ENCODE data around the gene SCN3A. TPM values are rescaled to one million over a fixed set of nuclear protein-coding genes. Genes with fewer than 3 reads are reported as not detected.

The SCN3A gene
- polyA plus RNA-seq, 3 donors = 0.28 to 0.83 (median 0.34) TPM

GRCh38 chr2:165120740-165121467, 82.9 kb downstream of the SCN3A start:
- DNase-seq (ENCODE audit: extremely low read depth in 1 of 11, low read depth in 9 of 11, low spot score in 4 of 11) = no peak

- no peak for DNase-seq (ENCODE audit: extremely low read depth in 1 of 11, low read depth in 9 of 11, low spot score in 4 of 11)
These were observed 88.6 kb downstream of the SCN3A start for GRCh38 chr2:165115258-165115657.

- DNase-seq (ENCODE audit: extremely low read depth in 1 of 11, low read depth in 9 of 11, low spot score in 4 of 11) = no peak
These were observed 89.4 kb downstream of the SCN3A start for GRCh38 chr2:165114346-165114939.

- no peak for DNase-seq (ENCODE audit: extremely low read depth in 1 of 11, low read depth in 9 of 11, low spot score in 4 of 11)
These were observed 90.4 kb downstream of the SCN3A start for GRCh38 chr2:165113414-165113813.

- no peak for DNase-seq (ENCODE audit: extremely low read depth in 1 of 11, low read depth in 9 of 11, low spot score in 4 of 11)
These were observed 91.1 kb downstream of the SCN3A start for GRCh38 chr2:165112789-165113188.

- DNase-seq (ENCODE audit: extremely low read depth in 1 of 11, low read depth in 9 of 11, low spot score in 4 of 11) = no peak
These were observed 91.7 kb downstream of the SCN3A start for GRCh38 chr2:165112133-165112573.

- no peak for DNase-seq (ENCODE audit: extremely low read depth in 1 of 11, low read depth in 9 of 11, low spot score in 4 of 11)
These were observed 93.5 kb downstream of the SCN3A start for GRCh38 chr2:165110394-165110793.

- DNase-seq (ENCODE audit: extremely low read depth in 1 of 11, low read depth in 9 of 11, low spot score in 4 of 11) = no peak
These were observed 93.9 kb downstream of the SCN3A start for GRCh38 chr2:165109915-165110314.

GRCh38 chr2:165105926-165106325, 97.9 kb downstream of the SCN3A start:
- DNase-seq (ENCODE audit: extremely low read depth in 1 of 11, low read depth in 9 of 11, low spot score in 4 of 11) = no peak

GRCh38 chr2:165087933-165088901, 115.6 kb downstream of the SCN3A start:
- no peak for DNase-seq (ENCODE audit: extremely low read depth in 1 of 11, low read depth in 9 of 11, low spot score in 4 of 11)

GRCh38 chr2:165086337-165086736, 117.5 kb downstream of the SCN3A start:
- DNase-seq (ENCODE audit: extremely low read depth in 1 of 11, low read depth in 9 of 11, low spot score in 4 of 11) = no peak

- no peak for DNase-seq (ENCODE audit: extremely low read depth in 1 of 11, low read depth in 9 of 11, low spot score in 4 of 11)
These were observed 120.5 kb downstream of the SCN3A start for GRCh38 chr2:165083326-165083725.

- DNase-seq (ENCODE audit: extremely low read depth in 1 of 11, low read depth in 9 of 11, low spot score in 4 of 11) = no peak
These were observed 121.4 kb downstream of the SCN3A start for GRCh38 chr2:165082479-165082878.

GRCh38 chr2:165081276-165081675, 122.6 kb downstream of the SCN3A start:
- DNase-seq (ENCODE audit: extremely low read depth in 1 of 11, low read depth in 9 of 11, low spot score in 4 of 11) = no peak

GRCh38 chr2:165079432-165079831, 124.4 kb downstream of the SCN3A start:
- DNase-seq (ENCODE audit: extremely low read depth in 1 of 11, low read depth in 9 of 11, low spot score in 4 of 11) = no peak

- DNase-seq (ENCODE audit: extremely low read depth in 1 of 11, low read depth in 9 of 11, low spot score in 4 of 11) = no peak
These were observed 124.9 kb downstream of the SCN3A start for GRCh38 chr2:165078913-165079312.

- DNase-seq (ENCODE audit: extremely low read depth in 1 of 11, low read depth in 9 of 11, low spot score in 4 of 11) = no peak
These were observed 129.0 kb downstream of the SCN3A start for GRCh38 chr2:165074884-165075283.

- DNase-seq (ENCODE audit: extremely low read depth in 1 of 11, low read depth in 9 of 11, low spot score in 4 of 11) = no peak
These were observed 129.5 kb downstream of the SCN3A start for GRCh38 chr2:165074323-165074722.

- no peak for DNase-seq (ENCODE audit: extremely low read depth in 1 of 11, low read depth in 9 of 11, low spot score in 4 of 11)
These were observed 133.8 kb downstream of the SCN3A start for GRCh38 chr2:165070076-165070475.

- DNase-seq (ENCODE audit: extremely low read depth in 1 of 11, low read depth in 9 of 11, low spot score in 4 of 11) = no peak
These were observed 134.7 kb downstream of the SCN3A start for GRCh38 chr2:165069151-165069550.

Data from renal cortex interstitium (tissue), 11 donors.